HG02938 (cell line): Measurements from ENCODE around the gene ABCA7.

ENCODE experiments used
- ATAC-seq: cut with Tn5 transposase; IDR thresholded peaks from one replicate; pipeline ENCODE4 v1.9.1; 2021; ENCODE audit warnings: mild to moderate bottlenecking, moderate library complexity; ENCODE audit not compliant: unreplicated experiment

The ABCA7 gene

GRCh38 chr19:1086613-1087012 is 46.7 kb downstream of the ABCA7 start:
- no peak for ATAC-seq

- no peak for ATAC-seq
Observed at GRCh38 chr19:1087813-1088415, 48.0 kb downstream of the ABCA7 start.

GRCh38 chr19:1088416-1089010 is 48.6 kb downstream of the ABCA7 start:
- ATAC-seq = no peak

- ATAC-seq = no peak
Observed at GRCh38 chr19:1089126-1089771, 49.3 kb downstream of the ABCA7 start.

- no peak for ATAC-seq
Observed at GRCh38 chr19:1089891-1090290, 50.0 kb downstream of the ABCA7 start.

GRCh38 chr19:1090731-1091543 is 51.0 kb downstream of the ABCA7 start:
- no peak for ATAC-seq

- ATAC-seq = no peak
Observed at GRCh38 chr19:1091544-1092175, 51.8 kb downstream of the ABCA7 start.

- no peak for ATAC-seq
Observed at GRCh38 chr19:1093330-1093729, 53.4 kb downstream of the ABCA7 start.

- no peak for ATAC-seq
Observed at GRCh38 chr19:1093811-1094553, 54.1 kb downstream of the ABCA7 start.

- no peak for ATAC-seq
Observed at GRCh38 chr19:1094655-1094977, 54.7 kb downstream of the ABCA7 start.

GRCh38 chr19:1094978-1095701 is 55.2 kb downstream of the ABCA7 start, which contains the start of gene POLR2E:
Gene POLR2E, minus strand, starts transcription at chr19:1095375. Its CDS starts 60 bp downstream, at chr19:1095315.
- ATAC-seq = peak; percentile 79

GRCh38 chr19:1097810-1098176 is 57.9 kb downstream of the ABCA7 start:
- ATAC-seq = no peak

GRCh38 chr19:1098177-1099051 is 58.5 kb downstream of the ABCA7 start:
- no peak for ATAC-seq

- ATAC-seq = no peak
Observed at GRCh38 chr19:1101337-1101698, 61.4 kb downstream of the ABCA7 start.

GRCh38 chr19:1102407-1103131 is 62.7 kb downstream of the ABCA7 start:
- ATAC-seq = no peak

- no peak for ATAC-seq
Observed at GRCh38 chr19:1103132-1103707, 63.3 kb downstream of the ABCA7 start.

GRCh38 chr19:1103708-1104310 is 63.9 kb downstream of the ABCA7 start, which contains the start of gene GPX4:
Gene GPX4, plus strand, starts transcription at chr19:1103994. Its CDS starts 50 bp downstream, at chr19:1104044.
- ATAC-seq = peak; percentile 67
